Stimulated activated CD4-positive, alpha-beta T cell treated with anti-CD3 and anti-CD28 coated beads, Interleukin-12 subunit alpha, Interleukin-12 subunit beta, amount 100 ng/mL, for 24 hours (primary cell): Measurements from ENCODE around the gene TXNRD3.
"Not testable (repeated sequence)": the region's sequence is repeated elsewhere in the genome, so short reads cannot be mapped to it uniquely, and the experiment has no call there.

Experiments used
- DNase-seq, 2 experiments: peaks; one replicate each; pipeline ENCODE4 v3.0.0-alpha.2; 2020; ENCODE audit warnings: low read depth in 2 of 2

The TXNRD3 gene

GRCh38 chr3:126646674-126647073, 8.2 kb downstream of the TXNRD3 start:
- DNase-seq, result no peak

- no peak for DNase-seq
Measured at GRCh38 chr3:126644615-126645014, 10.3 kb downstream of the TXNRD3 start.

GRCh38 chr3:126638790-126639189, 16.1 kb downstream of the TXNRD3 start:
- DNase-seq, result no peak

- DNase-seq, result no peak
Measured at GRCh38 chr3:126636436-126636835, 18.5 kb downstream of the TXNRD3 start.

GRCh38 chr3:126634803-126635202, 20.1 kb downstream of the TXNRD3 start:
- DNase-seq, result no peak

- no peak for DNase-seq
Measured at GRCh38 chr3:126630020-126630419, 24.9 kb downstream of the TXNRD3 start.

GRCh38 chr3:126625735-126626134, 29.2 kb downstream of the TXNRD3 start:
- DNase-seq, result not testable (repeated sequence)

- DNase-seq, result no peak
Measured at GRCh38 chr3:126622694-126623093, 32.2 kb downstream of the TXNRD3 start.

GRCh38 chr3:126621627-126622345, 33.1 kb downstream of the TXNRD3 start:
- DNase-seq, result no peak

- no peak for DNase-seq
Measured at GRCh38 chr3:126621171-126621570, 33.8 kb downstream of the TXNRD3 start.

- no peak for DNase-seq
Measured at GRCh38 chr3:126620738-126621137, 34.2 kb downstream of the TXNRD3 start.

GRCh38 chr3:126618760-126619159, 36.2 kb downstream of the TXNRD3 start:
- no peak for DNase-seq

GRCh38 chr3:126618021-126618420, 36.9 kb downstream of the TXNRD3 start:
- no peak for DNase-seq

GRCh38 chr3:126617571-126617970, 37.4 kb downstream of the TXNRD3 start:
- no peak for DNase-seq

- DNase-seq, result no peak
Measured at GRCh38 chr3:126616931-126617330, 38.0 kb downstream of the TXNRD3 start.

- DNase-seq, result no peak
Measured at GRCh38 chr3:126613479-126614188, 41.3 kb downstream of the TXNRD3 start.

GRCh38 chr3:126612479-126613205, 42.3 kb downstream of the TXNRD3 start:
- no peak for DNase-seq

GRCh38 chr3:126609909-126610308, 45.0 kb downstream of the TXNRD3 start:
- no peak for DNase-seq

- DNase-seq, result peak in 1 of 2 experiments; percentile 4
Measured at GRCh38 chr3:126607214-126607908, 47.6 kb downstream of the TXNRD3 start.

GRCh38 chr3:126606001-126606400, 48.9 kb downstream of the TXNRD3 start:
- no peak for DNase-seq

- DNase-seq, result no peak
Measured at GRCh38 chr3:126604691-126605090, 50.2 kb downstream of the TXNRD3 start.

GRCh38 chr3:126599101-126599500, 55.8 kb downstream of the TXNRD3 start:
- DNase-seq, result no peak
